Left forelimb (tissue), 1 donor: ENCODE results near the gene KRTAP9-1.
"Not testable (repeated sequence)": the region's sequence is repeated elsewhere in the genome, so short reads cannot be mapped to it uniquely, and the experiment has no call there.

Experiments
- DNase-seq: peaks from one replicate; pipeline ENCODE4 v3.0.0-alpha.2; 2018; ENCODE audit warnings: low spot score

The KRTAP9-1 gene

GRCh38 chr17:41178843-41179616, 10.7 kb upstream of the KRTAP9-1 start:
- DNase-seq, result no peak

- DNase-seq, result no peak
Observed at GRCh38 chr17:41184480-41184961, 5.2 kb upstream of the KRTAP9-1 start, which contains the start of gene KRTAP4-1. Gene KRTAP4-1, minus strand, starts transcription at chr17:41184911. Its CDS starts 57 bp downstream, at chr17:41184854.

DNA sequence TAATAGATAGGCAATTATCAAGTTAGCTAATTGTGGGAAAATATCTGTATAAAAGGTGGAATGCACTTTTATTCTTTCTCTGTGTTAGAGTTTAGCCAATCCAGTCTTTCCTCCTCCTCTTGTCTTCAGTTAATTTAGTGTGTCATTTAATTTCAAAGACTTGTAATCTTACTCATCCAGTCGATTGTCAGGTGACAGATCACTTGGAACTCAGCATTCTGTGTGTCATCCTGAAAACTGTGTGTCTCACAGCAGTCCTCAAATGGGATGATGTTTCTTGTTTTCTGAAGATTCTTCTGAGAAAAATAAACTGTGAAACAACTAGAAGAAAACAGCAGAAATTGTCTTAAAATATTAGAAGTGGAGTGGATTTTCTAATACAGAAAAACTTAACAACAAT, 4.7 kb upstream of the KRTAP9-1 start:
- DNase-seq, result no peak

DNA sequence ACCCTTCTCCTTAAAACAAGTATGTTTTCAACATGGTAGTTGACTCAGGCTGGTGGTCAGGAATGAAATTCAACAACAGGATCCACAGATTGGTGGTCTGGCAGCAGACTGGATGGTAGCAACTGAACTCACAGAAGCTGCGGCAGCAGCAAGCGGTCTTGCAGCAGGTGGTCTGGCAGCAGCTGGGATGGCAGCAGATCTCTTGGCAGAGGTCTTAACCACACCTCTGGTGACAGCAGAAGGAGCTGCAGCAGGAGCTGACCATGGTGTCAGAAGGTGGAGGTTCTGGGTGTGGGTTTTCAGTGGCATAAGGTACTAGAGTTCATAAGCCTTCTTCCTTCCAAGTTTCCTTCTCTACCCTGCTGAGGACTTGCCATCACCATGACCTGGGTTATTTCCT, 2.8 kb upstream of the KRTAP9-1 start:
- no peak for DNase-seq

GRCh38 chr17:41190328-41190727, 641 bp downstream of the KRTAP9-1 start:
- no peak for DNase-seq

DNA sequence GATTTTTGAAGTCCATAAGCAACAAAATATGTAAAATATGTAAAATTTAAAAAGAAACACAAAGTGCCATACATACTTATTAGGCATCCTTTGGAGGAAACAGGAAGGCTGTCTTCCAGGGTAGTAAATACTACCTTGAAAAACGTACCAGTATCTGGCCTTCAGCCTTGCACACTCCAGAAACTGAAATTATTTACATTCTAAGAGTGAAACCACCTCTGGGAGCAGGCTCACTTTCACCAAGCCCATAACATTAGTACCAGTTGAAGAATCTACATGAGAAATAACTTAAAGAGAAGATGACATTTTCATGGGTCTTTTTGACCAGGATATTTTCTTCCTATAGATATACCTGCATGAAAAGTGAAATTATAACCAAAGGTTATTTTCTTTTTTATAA, 6.4 kb downstream of the KRTAP9-1 start:
- DNase-seq, result no peak

- DNase-seq, result no peak
Observed at GRCh38 chr17:41199421-41200078, 9.9 kb downstream of the KRTAP9-1 start.

DNA sequence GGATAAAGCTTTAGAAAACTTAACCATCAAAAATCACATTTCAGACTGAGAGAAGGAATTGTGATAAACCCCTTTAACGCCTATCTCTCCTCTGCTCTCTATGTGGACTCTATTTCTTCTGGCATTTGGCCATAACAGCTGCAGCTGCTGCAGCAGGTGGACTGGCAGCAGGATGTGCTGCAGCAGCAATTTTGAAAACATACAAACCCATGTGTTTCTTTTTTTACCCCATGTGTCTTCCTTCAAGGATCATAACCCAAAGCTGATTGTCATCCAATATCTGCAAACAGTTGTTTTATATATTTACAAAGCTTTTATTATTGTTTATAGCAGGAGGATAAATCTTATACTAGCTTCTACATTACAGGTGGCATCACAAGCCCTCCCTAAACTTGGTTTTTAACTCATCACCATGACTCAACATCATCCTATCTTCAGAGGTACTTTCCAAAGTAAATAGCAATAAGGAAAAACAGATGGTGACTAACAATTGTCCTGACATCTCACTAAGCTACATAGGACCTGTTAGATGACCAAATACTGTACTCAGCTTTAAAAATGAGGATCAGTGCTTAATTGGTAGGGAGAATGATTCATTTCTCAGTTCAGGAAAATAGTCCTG, 22.3 kb downstream of the KRTAP9-1 start:
- no peak for DNase-seq

DNA sequence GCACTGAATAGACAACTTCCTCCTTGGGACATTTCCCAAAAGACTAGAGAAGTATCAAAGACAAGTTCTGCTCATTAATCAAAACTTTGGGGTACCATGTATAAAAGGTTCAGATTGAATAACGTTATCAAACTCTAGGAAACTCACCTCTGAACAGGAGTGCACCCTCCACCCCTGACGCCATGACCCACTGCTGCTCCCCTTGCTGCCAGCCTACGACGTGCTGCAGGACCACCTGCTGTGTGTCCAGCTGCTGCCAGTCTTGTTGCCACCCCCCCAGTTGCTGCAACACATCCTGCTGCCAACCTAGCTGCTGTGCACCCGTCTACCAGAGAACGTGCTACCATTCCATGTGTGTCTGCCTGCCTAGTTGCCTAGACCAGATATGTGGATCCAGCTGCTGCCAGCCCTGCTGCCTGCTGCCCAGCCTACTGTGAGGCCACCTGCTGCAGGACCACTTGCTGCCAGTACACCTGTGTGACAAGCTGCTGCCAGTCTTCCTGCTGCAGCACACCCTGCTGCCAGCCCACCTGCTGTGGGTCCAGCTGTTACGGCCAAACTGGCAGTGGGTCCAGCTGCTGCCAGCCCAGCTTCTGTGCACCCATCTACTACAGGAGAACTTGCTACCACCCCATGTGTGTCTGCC, 23.0 kb downstream of the KRTAP9-1 start:
- DNase-seq, result no peak

DNA sequence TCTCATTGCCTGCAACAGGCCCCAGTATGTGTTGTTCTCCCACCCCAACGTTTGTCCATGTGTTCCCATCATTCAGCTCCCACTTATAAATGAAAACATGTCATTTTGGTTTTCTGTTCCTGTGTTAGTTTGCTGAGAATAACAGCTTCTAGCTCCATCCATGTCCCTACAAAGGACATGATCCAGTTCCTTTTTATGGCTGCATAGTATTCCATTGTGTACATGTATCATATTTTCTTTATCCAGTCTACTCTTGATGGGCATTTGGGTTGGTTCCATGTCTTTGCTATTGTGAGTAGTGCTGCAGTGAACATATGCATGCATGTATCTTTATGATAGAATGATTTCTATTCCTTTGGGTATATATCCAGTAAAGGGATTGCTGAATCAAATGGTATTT, 26.0 kb downstream of the KRTAP9-1 start:
- DNase-seq, result no peak

- no peak for DNase-seq
Observed at GRCh38 chr17:41223821-41224220, 34.1 kb downstream of the KRTAP9-1 start.

DNA sequence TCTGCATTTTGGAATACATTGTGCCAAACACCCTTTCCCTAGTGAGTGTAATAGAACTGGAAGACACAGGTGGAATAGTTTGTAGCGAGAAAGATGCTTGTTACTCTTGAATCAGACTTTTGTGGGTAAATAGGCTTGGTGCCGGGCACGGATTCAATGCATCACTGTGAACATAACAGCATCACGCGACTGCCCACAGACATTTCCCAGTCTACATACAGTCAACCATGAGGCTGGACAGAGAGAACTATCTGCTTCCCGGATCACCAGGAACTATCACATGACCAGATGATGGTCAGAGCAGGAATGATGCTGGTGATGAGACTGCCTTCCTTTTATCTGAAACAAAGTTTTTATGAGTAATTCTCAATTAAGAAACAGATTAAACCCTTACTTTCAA, 36.4 kb downstream of the KRTAP9-1 start:
- no peak for DNase-seq

DNA sequence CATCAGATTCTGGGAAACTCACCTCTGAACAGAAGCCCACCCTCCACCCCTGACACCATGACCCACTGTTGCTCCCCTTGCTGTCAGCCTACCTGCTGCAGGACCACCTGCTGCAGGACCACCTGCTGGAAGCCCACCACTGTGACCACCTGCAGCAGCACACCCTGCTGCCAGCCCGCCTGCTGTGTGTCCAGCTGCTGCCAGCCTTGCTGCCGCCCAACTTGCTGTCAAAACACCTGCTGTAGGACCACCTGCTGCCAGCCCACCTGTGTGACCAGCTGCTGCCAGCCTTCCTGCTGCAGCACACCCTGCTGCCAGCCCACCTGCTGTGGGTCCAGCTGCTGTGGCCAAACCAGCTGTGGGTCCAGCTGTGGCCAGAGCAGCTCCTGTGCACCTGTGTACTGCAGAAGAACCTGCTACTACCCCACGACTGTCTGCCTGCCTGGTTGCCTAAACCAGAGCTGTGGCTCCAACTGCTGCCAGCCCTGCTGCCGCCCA, 37.0 kb downstream of the KRTAP9-1 start, which contains the start of gene KRTAP9-2:
Gene KRTAP9-2 (plus strand): TSS at position 51 of the 498 bp plus-strand sequence. CDS start 7 bp downstream, at position 58.
- DNase-seq, result not testable (repeated sequence)

DNA sequence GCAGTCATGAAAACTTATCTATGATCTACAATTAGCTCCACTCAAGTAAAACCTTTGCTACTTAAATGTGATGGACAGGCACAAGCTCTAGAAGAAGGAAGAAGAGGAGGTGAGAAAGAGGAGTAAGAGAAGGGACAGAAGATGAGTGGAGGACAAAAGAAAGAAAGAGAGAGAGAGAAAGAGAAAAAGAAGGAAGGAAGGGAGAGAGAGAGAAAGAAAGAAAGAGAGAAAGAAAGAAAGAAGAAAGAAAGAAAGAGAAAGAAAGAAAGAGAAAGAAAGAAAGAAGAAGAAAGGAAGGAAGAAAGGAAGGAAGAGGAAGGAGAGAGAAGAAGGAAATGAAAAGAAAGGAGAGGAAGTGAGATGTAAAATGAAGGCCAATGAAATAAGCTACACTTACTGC, 40.4 kb downstream of the KRTAP9-1 start:
- DNase-seq, result no peak

- DNase-seq, result no peak
Observed at GRCh38 chr17:41231731-41232130, 42.0 kb downstream of the KRTAP9-1 start.

- DNase-seq, result not testable (repeated sequence)
Observed at GRCh38 chr17:41232399-41233105, 42.9 kb downstream of the KRTAP9-1 start, which contains the start of gene KRTAP9-3. Gene KRTAP9-3, plus strand, starts transcription at chr17:41232449. Its CDS starts 53 bp downstream, at chr17:41232502.

DNA sequence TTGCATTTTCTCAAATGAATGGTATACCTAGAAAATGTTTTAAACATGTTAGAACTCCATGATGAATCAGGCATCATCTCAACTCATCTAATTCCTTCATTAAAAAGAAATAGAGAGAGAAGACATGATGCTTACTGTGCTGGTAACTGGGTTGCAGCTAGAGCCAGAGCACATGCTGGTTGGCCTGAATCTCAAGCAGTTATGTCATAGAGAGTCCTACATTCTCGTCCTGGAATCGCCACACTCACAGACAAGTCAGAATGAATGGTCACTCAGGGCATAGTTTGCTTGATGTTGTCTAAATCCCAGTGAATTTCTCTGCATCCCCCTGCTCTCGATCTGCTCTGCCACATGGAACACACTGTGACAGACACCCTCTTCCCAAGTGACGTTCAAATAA, 47.4 kb downstream of the KRTAP9-1 start:
- DNase-seq, result not testable (repeated sequence)

GRCh38 chr17:41237949-41238437, 48.3 kb downstream of the KRTAP9-1 start, which contains the start of gene KRTAP9-8:
Gene KRTAP9-8, plus strand, starts transcription at chr17:41237999. Its CDS starts 53 bp downstream, at chr17:41238052.
- DNase-seq, result not testable (repeated sequence)
